Measurements from ENCODE around the gene INPP4B.

DNA sequence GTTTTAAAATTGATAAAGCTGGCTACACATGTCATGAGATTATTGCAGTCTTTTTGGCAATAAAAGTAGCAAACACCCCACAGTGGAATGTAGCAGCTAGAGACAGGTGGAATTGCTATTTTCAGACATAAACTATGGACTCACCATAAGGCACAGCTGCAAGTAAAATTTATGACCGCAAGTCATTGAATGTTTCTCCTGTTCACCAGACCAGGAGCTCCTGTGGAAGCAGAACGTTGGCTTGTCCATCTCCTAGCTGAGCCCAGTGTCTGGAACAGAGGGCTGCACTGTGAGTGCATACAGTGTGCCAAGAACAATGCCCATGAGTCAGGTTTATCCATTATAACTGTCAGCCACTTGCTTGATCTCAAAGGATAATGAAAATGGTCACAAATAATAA lies 538.2 kb downstream of the INPP4B start:
- no peak for TF ChIP-seq POLR2A (IDR thresholded peaks at IDR 0.05; ENCODE audit: low read depth, low read length)
- TF ChIP-seq TAF1 (IDR thresholded peaks at IDR 0.05; ENCODE audit: low read depth, low read length), result no peak
- no peak for TF ChIP-seq POLR2AphosphoS5 (IDR thresholded peaks at IDR 0.05; ENCODE audit: low read depth, low read length)
- no peak for TF ChIP-seq PAX5 (IDR thresholded peaks at IDR 0.05; ENCODE audit: insufficient read depth, low read length, severe bottlenecking)
- TF ChIP-seq SPI1 (IDR thresholded peaks at IDR 0.05; ENCODE audit: low read depth, low read length), result no peak

All from GM12891 (cell line).